ENCODE measurements around the gene GRIN2C.

GRCh38 chr17:74796211-74796610 lies 63.5 kb downstream of the GRIN2C start:
- TF ChIP-seq REST (IDR thresholded peaks at IDR 0.05; ENCODE audit: insufficient read depth in 1 of 2, low read depth in 2 of 2, low read length in 2 of 2) (no peak), POLR2AphosphoS5 (IDR thresholded peaks at IDR 0.05; ENCODE audit: low read depth, low read length) (no peak), FOXP2 (optimal IDR thresholded peaks at IDR 0.05; ENCODE audit: borderline replicate concordance, extremely low read depth, extremely low read length, insufficient read depth) (no peak), SIN3A (IDR thresholded peaks at IDR 0.05; ENCODE audit: borderline replicate concordance, insufficient read depth, low read length) (no peak), TAF1 (IDR thresholded peaks at IDR 0.05; ENCODE audit: borderline replicate concordance, insufficient read depth, low read length) (no peak)

Data from PFSK-1 (cell line).